Thyroid gland (tissue), 4 donors: ENCODE results near the gene COPS9. TPM values are rescaled to one million over a fixed set of nuclear protein-coding genes. Genes with fewer than 3 reads are reported as not detected.

Source experiments
- DNase-seq, 2 donors: peaks; one replicate each; pipeline ENCODE4 v3.0.0-alpha.2; 2019
- H3K27ac ChIP-seq, 3 donors: fragments of 200-600 bp; sonication (generic); 1 replicate in 2 of 3; 2 replicates in 1 of 3; pipeline ENCODE4 v1.5.1; 2016 to 2019; ENCODE audit warnings: mild to moderate bottlenecking in 1 of 3, moderate library complexity in 1 of 3
- H3K27me3 ChIP-seq: fragments of 200-600 bp; sonication (generic); one replicate; pipeline ENCODE4 v1.5.1; 2019
- H3K36me3 ChIP-seq, 2 donors: fragments of 200-600 bp; sonication (generic); one replicate each; pipeline ENCODE4 v1.5.1; 2016 to 2019
- H3K4me1 ChIP-seq, 2 donors: fragments of 200-600 bp; sonication (generic); one replicate each; pipeline ENCODE4 v1.5.1; 2017 to 2019
- H3K4me3 ChIP-seq, 3 donors: fragments of 200-600 bp; sonication (generic); replicated peaks in 1 of 3; 1 replicate in 2 of 3; 2 replicates in 1 of 3; pipeline ENCODE4 v1.5.1; 2016; ENCODE audit warnings: mild to moderate bottlenecking in 1 of 3
- H3K9me3 ChIP-seq: fragments of 200-600 bp; sonication (generic); one replicate; pipeline ENCODE4 v1.5.1; 2017
- CTCF ChIP-seq, 6 experiments: fragments of 200-600 bp in 3 of 6; fragments of 450-650 bp in 3 of 6; sonication (generic) in 3 of 6; IDR thresholded peaks; one replicate each; pipeline ENCODE4 v1.5.1; 2016 to 2019; ENCODE audit warnings: antibody characterized with exemption in 6 of 6, mild to moderate bottlenecking in 2 of 6, inconsistent platforms in 1 of 6, moderate library complexity in 1 of 6
- POLR2A ChIP-seq, 2 donors: fragments of 450-650 bp; IDR thresholded peaks; one replicate each; pipeline ENCODE4 v1.6.1; 2017; ENCODE audit warnings: antibody characterized with exemption in 2 of 2, mild to moderate bottlenecking in 2 of 2, moderate library complexity in 1 of 2
- intact Hi-C: fragments of 100-400 bp; cut with DNase I; formaldehyde crosslinking; loops from one replicate; pipeline ENCODE4 v1.15.1; 2023
- total RNA-seq, 4 donors: library from RNA; depleted of rRNA; stranded (reverse); fragments of >200 nt; gene quantifications; one replicate each; pipeline ENCODE4 v1.2.3, GENCODE V29; 2016

Gene COPS9
- total RNA-seq, 4 donors from 2014 or later = 63.6 to 965 (median 239) TPM

GRCh38 chr2:240086563-240086962 lies 49.5 kb downstream of the COPS9 start:
- TF ChIP-seq POLR2A (IDR thresholded peaks at IDR 0.05) (no peak), CTCF (IDR thresholded peaks at IDR 0.05) (no peak)
- no peaks in the 10 kb centered on the region for H3K4me1 ChIP-seq
- no peak overlapping the region for H3K4me3 ChIP-seq
- H3K9me3 ChIP-seq = no peaks in the 10 kb centered on the region
- intact Hi-C loops = no loop called here
- H3K27ac ChIP-seq = no peak overlapping the region
- no peaks in the 10 kb centered on the region for H3K36me3 ChIP-seq
- no peaks in the 10 kb centered on the region for H3K27me3 ChIP-seq
- no peak for DNase-seq

Other genes starting within 250 kb of the COPS9 start
- gene NDUFA10, start 111.0 kb downstream of the COPS9 start, total RNA-seq = 100 to 1,000 TPM in 3 of 4 donors, 10 to 100 TPM in 1; 85.6 to 151 (median 138) TPM
- not detected for gene OR6B2, start 105.9 kb downstream of the COPS9 start, total RNA-seq
- not detected for gene OR6B3, start 82.8 kb downstream of the COPS9 start, total RNA-seq
- gene OTOS, start 4.4 kb upstream of the COPS9 start, total RNA-seq = 10 to 100 TPM in 3 of 4 donors, 1 to 10 TPM in 1; 4.3 to 62.8 (median 22.1) TPM